H1 (cell line): ENCODE data around the gene ZSWIM6. TPM values are rescaled to one million over a fixed set of nuclear protein-coding genes. Genes with fewer than 3 reads are reported as not detected.

Source experiments
- EP300 ChIP-seq, 2 experiments: IDR thresholded peaks; 1 replicate in 1 of 2; 2 replicates in 1 of 2; pipeline ENCODE4 v1.6.1; 2011 to 2012; ENCODE audit warnings: low read depth in 2 of 2, low read length in 2 of 2, mild to moderate bottlenecking in 2 of 2, borderline replicate concordance in 1 of 2, inconsistent platforms in 1 of 2, moderate library complexity in 1 of 2
- TEAD4 ChIP-seq: IDR thresholded peaks from 2 replicates; pipeline ENCODE4 v1.6.1; 2012; ENCODE audit warnings: low read depth, low read length, inconsistent platforms, mixed read lengths
- YY1 ChIP-seq: IDR thresholded peaks from 2 replicates; pipeline ENCODE4 v1.6.1; 2011; ENCODE audit warnings: low read depth, mild to moderate bottlenecking, low read length
- polyA plus RNA-seq, 7 experiments: library from polyadenylated mRNA; depleted of rRNA in 3 of 7; stranded (reverse) in 5 of 7; unstranded in 2 of 7; fragments of >200 nt in 5 of 7; fragments of 200-250 nt in 2 of 7; gene quantifications; 1 replicate in 5 of 7; 2 replicates in 1 of 7; 4 replicates in 1 of 7; pipeline versions ENCODE4 v1.2.1 to v1.2.3, GENCODE V29; 2011 to 2013; ENCODE audit warnings: missing spikeins in 2 of 7, mixed read lengths in 2 of 7
- total RNA-seq: library from RNA; stranded (reverse); fragmentation: NEBNext Ultra II Directional; extraction: Animal tissue kit (Norgen Biotek cat#: 25700); gene quantifications from 2 replicates; pipeline ENCODE4 v1.2.1, GENCODE V29; 2021

ZSWIM6 gene
- total and polyA plus RNA-seq, 2 of the 8 experiments (the other 6 are each of a cell fraction or from before 2014, with no cell fraction given), result 7.9 to 12.4 TPM

GRCh38 chr5:61438298-61438970, 106.4 kb downstream of the ZSWIM6 start (continued):
- TF ChIP-seq EP300 (IDR thresholded peaks at IDR 0.05; ENCODE audit: borderline replicate concordance in 1 of 2, low read depth in 2 of 2, low read length in 2 of 2) (no peak), YY1 (no peak), TEAD4 (no peak)
- TF ChIP-seq, all 59 proteins: peak for 0
